Measurements from ENCODE around the gene LEO1.

DNA sequence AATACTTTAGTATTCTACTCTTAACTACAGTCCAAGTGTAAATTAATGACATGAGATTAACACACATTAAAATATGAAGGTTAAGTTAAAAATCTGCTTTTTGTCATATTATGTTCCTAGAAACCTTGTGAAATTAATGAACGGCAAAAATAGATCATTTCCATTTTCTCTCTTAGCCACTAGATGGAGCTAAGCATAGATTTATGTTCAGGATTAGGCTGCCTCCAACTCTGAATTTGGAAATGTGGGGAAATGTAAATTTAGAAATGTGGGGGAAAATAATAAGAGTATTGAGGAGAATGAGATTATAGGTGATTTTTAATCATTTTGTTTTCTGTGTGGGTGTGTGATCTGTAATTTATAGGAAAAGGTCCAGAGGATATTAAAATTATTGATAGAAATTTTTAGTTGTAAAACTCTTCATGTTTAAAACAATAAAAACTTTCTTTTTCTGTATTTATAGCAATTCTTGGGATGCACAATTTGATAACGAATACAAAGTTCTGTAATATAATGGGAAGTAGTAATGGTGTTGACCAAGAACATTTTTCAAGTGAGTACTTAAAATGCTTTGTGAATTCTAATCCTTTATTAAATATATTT is 82.9 kb downstream of the LEO1 start:
- TF ChIP-seq, protein P1, sequence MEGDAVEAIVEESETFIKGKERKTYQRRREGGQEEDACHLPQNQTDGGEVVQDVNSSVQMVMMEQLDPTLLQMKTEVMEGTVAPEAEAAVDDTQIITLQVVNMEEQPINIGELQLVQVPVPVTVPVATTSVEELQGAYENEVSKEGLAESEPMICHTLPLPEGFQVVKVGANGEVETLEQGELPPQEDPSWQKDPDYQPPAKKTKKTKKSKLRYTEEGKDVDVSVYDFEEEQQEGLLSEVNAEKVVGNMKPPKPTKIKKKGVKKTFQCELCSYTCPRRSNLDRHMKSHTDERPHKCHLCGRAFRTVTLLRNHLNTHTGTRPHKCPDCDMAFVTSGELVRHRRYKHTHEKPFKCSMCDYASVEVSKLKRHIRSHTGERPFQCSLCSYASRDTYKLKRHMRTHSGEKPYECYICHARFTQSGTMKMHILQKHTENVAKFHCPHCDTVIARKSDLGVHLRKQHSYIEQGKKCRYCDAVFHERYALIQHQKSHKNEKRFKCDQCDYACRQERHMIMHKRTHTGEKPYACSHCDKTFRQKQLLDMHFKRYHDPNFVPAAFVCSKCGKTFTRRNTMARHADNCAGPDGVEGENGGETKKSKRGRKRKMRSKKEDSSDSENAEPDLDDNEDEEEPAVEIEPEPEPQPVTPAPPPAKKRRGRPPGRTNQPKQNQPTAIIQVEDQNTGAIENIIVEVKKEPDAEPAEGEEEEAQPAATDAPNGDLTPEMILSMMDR (IDR thresholded peaks at IDR 0.05; ENCODE audit: borderline replicate concordance, extremely low read depth, low read length, poor library complexity, severe bottlenecking): peak; percentile 80
- TF ChIP-seq EZH2 (IDR thresholded peaks at IDR 0.05; ENCODE audit: borderline replicate concordance, low read depth, low read length, severe bottlenecking): no peak
